Measurements from ENCODE around the gene LAX1.
"Not testable (repeated sequence)": the region's sequence is repeated elsewhere in the genome, so short reads cannot be mapped to it uniquely, and the experiment has no call there.

The LAX1 gene, protein sequence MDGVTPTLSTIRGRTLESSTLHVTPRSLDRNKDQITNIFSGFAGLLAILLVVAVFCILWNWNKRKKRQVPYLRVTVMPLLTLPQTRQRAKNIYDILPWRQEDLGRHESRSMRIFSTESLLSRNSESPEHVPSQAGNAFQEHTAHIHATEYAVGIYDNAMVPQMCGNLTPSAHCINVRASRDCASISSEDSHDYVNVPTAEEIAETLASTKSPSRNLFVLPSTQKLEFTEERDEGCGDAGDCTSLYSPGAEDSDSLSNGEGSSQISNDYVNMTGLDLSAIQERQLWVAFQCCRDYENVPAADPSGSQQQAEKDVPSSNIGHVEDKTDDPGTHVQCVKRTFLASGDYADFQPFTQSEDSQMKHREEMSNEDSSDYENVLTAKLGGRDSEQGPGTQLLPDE

DNA sequence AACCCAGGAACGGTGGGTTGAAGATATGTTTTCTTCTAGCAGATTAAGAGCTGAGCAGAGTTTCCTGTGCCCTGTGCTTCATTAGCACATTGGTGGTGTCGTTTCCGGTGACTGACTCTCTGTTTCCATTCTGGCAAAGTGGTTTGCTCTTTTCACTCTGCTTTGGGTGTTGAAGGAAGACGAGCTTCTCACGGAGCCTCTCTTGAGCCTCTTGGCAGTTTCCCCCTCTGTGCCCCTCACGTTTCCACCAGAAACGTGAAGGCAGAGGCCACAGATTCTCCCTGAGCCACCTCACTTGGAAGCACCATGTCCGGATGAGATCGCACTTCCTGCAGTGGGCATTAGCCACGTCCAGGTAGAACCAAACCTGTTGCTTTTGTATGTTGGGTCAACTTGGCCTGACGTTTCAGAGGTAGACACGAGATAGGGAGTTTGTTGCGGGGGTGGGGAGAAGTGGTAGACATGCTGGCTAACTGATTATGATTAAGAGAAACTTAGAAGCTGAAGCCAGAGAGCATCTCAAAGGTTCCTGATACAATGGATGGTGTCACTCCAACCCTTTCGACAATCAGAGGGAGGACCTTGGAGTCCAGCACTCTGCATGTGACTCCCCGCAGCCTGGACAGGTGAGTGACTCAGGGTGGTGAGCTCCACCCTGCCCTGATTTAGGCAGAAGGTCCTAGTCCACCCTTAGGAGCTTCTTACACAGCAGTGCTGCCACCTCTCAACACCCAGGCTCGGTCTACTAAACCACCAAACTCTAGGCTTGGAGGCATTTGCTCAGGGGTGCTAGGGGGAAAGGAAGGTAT is at the start of gene LAX1:
Gene LAX1, plus strand, starts transcription at position 155 of the 809 bp plus-strand sequence. Its CDS starts 383 bp downstream, at position 538.
- no peak for DNase-seq (ENCODE audit: low read depth)

DNA sequence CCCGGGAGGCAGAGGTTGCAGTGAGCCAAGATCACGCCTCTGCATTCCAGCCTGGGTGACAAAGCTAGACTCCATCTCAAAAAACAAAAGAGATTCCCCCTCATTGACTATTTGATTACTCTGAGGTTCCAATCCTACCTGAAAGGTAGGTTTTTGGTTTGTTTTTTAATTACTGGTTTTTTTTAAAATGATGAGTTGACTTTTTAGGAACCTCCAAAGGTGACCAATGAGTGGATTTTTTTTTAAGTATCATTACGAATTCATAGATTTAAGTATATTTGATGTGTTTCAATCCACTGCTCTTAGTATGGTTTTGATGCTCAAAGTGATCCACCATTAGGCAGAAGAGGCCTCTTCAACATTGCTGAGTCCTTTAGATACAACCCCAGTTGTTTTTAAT is 47.9 kb upstream of the LAX1 start:
- DNase-seq (ENCODE audit: low read depth), result no peak

DNA sequence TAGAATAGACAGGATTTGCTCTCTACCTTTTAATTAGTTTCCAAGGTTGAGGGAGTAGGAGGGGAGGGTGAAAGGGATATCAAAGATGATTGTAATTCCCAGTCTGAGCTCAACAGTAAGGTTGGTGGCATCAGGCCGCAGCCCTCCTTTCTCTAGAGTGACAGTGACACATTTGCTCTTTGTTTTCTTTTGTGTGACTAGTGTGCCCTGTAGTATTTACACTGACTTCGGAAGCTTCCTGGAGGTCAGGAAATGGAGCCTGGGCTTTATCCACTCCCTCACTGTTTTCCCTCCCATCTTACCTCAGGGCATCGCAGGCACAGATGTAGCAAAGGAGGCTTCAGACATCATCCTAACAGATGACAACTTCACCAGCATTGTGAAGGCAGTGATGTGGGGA is 44.7 kb upstream of the LAX1 start:
- DNase-seq (ENCODE audit: low read depth), result no peak

DNA sequence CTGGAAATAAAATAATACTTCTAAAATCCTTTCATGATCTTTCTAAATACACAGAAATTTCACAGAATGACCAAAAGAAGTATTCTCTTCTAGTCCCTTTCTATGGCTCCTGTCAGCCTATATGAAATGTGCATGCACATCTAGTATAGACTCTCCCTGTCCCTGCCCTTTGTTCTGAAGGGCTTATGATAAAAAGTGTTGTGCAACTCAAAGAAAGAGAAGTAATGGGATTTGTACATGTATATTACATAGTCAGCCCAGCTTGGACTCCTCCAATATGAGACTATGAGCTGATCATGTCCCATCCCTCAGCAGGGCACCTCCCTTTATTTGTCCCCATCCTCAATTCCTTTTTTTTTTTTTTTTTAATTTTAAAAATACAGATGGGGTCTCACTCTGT is 42.1 kb upstream of the LAX1 start:
- DNase-seq (ENCODE audit: low read depth), result no peak

DNA sequence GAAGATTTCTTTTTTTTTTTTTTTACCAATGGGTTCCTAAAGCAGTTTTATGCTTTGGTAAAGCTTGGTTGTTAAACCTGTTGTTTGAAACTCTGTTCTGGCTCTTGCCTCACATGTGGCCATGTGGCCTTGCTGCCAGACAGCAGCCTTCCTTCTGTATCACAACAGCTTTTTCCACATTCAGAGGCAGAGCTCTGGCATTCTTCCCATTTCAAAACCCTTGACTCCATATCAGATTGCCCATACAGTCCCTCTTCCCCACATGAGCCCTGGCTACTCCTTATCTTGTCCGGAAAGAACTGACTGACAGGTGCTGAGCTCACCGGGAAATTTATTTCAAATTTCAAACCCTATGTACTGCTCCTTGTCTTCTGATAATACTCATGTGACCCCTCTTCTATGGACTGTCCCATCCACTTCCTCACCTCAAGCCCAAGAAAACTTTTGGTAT is 38.5 kb upstream of the LAX1 start:
- DNase-seq (ENCODE audit: low read depth), result no peak

DNA sequence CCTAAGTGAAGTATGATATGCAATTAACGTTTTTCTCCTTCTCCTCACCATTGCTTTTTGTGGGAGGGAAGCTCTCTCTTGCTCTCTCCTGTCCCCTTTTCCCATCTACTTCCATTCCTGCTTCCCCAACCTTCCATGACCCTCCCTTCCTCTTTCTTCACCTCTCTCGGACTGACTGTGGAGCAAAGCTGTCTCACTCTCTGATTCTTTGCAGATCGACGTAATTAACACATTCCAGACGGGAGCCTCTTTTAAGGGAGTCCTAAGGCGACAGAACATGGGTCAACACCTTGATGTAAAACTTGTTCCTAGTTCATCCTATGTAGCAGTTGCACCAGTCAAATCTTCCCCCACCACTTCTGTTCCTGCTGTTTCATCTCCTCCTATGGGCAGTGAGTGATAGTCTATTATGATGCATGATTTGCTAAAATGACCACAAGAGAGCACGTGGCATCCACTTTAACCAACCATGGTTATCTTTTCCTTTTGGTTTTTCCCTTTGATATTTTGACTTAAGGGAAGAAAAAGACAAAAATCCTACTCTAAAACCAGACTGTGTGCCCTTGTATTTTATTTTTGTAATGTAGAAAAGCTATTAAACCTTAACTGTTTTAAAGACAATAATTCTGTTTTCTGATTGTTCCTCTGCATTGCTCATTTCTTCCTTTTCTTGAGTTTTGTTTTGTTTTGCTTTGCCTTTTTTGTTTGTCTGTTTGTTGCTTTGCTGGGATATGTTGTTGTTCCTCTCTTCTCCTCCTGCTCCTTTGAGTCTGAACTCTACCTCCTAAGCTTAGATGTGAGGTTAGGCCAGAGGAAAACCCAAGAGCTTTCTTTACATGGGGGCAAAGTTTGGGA is 31.7 kb upstream of the LAX1 start:
- no peak for DNase-seq (ENCODE audit: low read depth)

DNA sequence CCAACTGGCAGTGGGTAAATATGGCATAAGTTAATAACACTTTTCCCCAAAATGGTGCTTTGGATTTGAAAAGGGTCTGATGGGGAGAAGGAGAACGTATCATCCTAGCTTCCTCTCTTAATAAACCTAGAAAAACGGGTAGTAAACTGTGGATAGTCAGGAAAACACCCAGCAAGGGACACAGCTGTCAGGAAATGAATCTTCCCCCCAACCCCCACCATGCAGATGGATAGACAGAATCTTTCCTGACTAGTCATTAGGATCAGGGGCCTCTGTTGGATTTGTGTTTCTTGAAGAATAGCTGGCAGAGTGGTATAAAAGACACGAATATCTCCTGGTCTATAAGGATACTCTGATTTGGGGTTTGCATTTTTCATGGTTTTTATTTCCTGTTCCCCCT is 22.5 kb upstream of the LAX1 start:
- peak; percentile 22 for DNase-seq (ENCODE audit: low read depth)

DNA sequence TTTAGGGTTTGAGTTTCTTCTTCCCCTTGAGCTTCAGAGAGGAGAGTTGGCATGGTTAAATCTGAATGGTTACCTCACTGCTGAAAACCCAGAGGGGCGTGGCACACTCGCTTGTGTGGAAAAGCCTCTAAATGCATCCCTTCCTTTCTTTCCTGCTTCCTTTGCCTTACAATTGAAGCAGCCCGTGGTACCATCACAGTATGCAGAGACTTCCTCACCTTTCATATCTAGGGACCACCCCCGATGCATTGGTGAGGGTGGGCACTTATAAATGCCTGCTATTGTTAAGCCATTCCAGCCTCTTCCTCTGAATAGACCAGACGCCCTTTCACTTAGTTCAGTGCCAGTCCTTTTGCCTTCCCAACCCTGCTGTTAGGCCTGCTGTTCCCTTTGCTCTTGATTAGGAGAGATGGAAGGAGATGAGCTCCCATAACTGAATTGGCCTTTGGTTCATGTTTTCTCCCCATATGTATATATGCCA is 21.9 kb upstream of the LAX1 start:
- no peak for DNase-seq (ENCODE audit: low read depth)

DNA sequence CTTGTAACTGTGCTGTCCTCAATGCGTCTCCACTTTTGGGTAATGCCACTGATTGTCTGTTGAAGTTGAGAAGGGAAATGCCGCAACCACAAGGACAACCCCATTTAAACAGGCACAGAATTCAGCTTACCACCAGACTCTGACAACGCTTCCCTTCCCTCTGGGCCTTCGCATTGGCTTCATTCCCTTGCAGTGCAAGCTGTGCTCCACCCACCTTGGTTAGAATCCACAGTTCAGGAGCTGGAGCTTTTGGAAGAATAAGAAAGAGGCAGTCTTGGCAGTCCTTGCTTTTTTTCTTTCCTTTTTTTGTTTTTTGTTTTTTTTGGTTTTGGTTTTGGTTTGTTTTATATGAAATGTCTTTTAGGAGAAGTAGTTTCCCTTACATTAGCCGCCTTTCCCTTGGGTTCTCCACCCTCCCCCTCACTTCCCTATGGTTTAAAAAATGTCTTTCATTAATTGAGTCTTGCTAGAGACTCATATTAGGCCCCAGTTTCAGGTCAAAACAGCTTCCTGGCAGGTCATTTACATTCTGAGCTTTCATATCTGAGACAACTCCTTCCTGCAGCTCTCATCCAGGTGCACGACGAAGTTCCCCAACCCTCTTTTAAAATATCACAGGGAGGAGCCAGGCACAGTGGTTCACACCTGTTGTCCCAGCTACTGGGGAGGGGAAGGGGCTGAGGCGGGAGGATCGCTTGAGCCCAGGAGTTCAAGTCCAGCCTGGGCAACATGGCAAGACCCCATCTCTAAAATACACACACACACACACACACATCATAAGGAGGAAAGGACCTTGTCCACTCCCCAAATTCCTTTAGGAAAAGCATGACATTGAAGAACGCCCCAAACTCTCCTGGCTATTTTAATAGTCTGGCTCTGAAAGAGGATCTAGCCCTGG is 20.7 kb upstream of the LAX1 start:
- DNase-seq (ENCODE audit: low read depth), result peak; percentile 45

DNA sequence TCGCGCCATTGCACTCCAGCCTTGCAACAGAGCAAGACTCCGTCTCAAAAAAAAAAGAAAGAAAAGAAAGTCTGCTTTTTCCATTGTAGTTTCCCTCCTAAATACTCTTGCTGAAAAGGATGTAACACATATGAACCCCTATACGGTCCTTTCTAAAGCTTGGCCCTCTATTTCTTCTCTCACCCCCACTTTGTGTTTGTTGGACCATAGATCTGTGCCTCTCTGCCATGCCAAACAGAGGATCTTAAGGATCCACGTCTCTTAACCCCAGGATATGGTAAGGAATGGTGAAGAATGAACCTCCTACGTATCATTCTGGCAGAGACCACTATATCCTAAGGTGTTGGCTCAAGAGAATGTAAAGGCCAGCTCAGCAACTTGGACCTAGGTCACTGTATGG is 18.7 kb upstream of the LAX1 start:
- DNase-seq (ENCODE audit: low read depth), result no peak

DNA sequence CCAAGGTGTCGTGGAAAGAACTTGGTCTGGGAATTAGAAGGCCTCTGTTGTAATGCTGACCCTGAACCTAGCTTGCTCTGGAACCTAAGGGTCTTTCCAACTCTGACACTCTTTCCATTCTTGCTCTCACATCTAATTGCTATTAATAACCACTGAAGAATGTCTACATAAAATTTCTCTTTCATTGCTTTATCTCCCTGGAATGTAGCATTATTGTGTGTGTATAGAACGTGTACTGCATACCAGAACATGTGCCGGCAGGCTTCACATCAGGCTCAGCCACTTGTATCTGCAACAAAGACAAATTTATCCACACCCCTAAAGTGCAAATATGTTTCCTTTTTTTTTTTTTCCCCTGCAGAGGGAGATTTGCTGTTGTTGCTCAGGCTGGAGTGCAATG is 13.9 kb upstream of the LAX1 start:
- peak; percentile 83 for DNase-seq (ENCODE audit: low read depth)

DNA sequence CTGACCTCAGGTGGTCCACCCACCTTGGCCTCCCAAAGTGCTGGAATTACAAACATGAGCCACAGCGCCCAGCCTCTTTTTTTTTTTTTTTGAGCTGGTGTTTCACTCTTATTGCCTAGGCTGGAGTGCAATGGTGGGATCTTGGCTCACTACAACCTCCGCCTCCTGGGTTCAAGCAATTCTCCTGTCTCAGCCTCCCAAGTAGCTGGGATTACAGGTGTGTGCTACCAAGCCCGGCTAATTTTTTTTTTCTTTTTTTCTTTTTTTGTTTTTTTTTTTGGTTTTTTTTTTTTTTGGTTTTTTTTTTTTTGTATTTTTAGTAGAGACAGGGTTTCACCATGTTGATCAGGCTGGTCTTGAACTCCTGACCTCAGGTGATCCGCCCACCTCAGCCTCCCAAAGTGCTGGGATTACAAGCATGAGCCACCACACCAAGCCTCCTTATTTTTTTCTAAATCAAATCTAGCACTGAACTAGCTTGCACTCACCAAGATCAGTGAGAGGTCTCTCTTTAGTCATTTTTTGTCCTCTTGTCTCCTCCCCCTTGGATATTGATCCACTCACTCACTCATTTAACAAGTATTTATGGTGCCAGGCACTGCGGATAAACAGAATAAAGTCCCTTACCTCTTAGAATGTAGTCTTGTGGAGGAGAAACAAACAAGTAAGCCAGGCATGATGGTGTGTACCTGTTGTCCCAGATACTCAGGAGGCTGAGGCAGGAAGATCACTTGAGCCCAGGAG is 13.2 kb upstream of the LAX1 start:
- not testable (repeated sequence) for DNase-seq (ENCODE audit: low read depth)

DNA sequence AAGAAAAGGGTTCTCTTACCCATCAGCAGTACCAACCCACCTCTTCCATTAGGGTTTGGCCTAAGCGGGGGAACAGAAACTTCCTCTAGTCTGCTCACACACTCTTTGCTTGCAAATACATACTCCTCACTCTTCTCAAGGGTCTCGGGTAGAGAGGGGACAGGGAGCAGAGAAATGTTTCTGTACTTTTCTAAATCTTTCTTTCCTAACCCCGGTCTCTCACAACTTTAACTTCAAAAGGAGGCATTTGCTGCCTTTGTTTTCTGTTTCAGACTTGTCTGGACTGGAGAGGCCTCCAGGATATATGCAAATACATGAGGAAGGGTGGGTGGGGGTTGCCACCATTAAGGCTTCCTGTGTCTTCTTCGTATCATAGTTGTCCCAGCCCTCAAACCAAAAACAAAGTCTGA is 10.5 kb upstream of the LAX1 start:
- no peak for DNase-seq (ENCODE audit: low read depth)

DNA sequence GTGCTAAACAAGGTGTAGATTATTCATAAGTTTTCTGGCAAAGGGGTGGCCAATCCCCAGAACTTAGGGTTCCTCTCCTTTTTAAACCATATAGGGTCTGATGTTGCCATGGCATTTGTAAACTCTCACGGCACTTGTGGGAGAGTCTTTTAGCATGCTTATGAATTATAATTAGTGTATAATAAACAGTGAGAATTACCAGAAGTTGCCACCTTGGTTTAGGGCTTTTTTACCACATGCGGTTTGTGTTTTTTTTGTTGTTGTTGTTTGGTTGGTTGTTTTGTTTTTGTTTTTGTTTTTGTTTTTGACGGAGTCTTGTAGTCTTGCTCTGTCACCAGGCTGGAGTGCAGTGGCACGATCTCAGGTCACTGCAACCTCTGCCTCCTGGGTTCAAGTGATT is 8.9 kb upstream of the LAX1 start:
- DNase-seq (ENCODE audit: low read depth), result no peak

DNA sequence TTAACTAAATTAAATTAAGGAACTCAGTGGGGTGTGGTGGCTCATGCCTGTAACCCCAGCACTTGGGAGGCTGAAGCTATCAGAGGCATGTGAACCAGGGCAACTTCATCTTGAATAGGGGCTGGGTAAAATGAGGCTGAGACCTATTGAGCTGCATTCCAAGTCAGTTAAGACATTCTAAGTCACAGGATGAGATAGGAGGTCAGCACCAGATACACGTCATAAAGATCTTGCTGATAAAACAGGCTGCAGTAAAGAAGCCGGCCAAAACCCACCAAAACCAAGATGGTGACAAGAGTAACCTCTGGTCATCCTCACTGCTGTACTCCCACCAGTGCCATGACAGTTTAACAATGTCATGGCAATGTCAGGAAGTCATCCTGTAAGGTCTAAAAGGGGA is 6.2 kb upstream of the LAX1 start:
- not testable (repeated sequence) for DNase-seq (ENCODE audit: low read depth)

DNA sequence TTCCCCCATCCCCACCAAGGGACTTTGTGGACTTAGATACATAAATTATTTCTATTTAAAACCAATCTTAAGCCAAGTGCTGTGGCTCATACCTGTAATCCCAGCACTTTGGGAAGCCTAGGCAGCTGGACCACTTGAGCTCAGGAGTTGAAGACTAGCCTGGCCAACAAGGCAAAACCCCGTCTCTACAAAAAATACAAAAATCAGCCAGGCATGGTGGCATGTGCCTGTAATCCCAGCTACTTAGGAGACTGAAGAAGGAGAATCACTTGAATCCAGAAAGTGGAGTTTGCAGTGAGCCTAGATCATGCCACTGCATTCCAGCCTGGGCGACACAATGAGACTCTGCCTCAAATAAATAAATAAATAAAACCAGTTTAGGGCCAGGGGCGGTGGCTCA is 4.5 kb upstream of the LAX1 start:
- no peak for DNase-seq (ENCODE audit: low read depth)

DNA sequence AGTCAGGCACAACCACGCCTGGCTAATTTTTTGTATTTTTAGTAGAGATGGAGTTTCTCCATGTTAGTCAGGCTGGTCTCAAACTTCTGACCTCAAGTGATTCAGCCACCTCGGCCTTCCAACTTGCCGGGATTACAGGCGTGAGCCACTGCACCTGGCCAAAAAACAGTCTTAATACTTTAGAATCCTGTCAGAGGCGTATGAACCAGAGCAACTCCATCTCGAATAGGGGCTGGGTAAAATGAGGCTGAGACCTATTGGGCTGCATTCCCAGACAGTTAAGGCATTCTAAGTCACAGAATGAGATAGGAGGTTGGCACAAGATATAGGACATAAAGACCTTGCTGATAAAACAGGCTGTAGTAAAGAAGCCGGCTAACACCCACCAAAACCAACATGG is 3.0 kb upstream of the LAX1 start:
- not testable (repeated sequence) for DNase-seq (ENCODE audit: low read depth)

DNA sequence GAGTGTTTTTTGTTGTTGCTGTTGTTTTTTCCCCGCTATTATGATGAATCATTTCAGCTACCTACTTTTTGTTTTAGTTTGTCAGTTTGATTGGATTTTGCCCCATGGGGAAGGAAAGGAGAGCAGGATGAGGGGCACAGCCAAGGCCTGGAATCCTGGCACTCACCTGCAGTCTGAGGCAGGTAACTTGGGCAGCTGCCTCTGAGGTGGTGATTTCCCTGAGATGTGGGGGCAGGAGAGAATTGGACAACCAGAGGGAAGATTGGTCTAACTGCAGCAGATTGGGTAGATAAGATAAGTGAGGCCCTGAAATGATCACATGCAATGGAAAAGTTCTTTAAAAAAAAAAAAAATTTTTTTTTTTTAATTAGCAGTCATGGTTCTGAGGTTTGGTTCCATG is 1.5 kb upstream of the LAX1 start:
- DNase-seq (ENCODE audit: low read depth), result no peak

DNA sequence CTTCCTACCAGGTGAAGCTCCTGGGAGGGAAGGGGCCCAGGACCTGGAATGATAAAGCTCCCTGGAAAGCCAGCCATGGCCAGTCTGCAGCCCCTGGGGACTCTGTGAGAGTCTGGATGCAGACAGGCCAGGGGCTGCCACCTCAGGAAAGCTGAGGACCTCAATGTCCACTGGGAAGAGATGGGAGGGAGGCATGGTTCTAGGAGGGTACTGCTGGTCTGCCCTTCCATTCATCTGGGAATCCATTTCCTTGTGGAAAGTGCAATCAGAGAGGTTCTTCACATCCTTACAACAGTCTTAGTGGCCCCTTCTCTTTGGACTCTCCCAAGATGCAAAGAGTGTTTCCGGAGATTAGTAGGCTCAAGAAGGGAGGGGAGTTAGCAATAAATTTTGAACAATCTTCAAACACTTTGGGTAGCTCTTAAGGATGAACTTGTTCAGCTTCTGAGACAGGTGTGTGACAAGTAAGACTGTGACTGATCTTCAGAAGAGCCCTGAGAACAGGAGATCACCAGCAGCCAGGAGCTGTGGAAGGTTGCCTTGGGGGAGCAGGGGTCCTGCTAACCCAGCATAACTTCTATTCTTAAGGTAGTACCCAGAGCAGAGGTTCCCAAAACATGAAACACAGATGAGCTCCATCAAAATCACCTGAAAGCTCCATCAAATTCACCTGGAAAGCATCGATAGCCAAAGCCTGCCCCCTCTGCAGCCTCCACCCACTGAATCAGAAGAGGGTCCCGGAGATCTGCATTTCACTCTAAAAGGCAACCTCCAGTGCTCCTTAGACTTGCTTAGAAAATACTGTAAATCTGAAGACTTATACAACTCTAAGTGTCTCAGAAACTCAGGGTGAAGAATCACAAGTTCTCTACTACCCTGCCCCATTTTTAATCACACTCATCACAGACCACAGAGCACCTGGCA is 616 bp upstream of the LAX1 start:
- no peak for DNase-seq (ENCODE audit: low read depth)

Data from iris pigment epithelial cell (primary cell).